Sigmoid colon (tissue), 4 donors: ENCODE results near the gene SH3RF3.

Source experiments
- CTCF ChIP-seq, 4 experiments: fragments of 450-650 bp in 3 of 4; fragments of 200-600 bp in 1 of 4; IDR thresholded peaks; one replicate each; pipeline ENCODE4 v1.5.1; 2016 to 2019; ENCODE audit warnings: antibody characterized with exemption in 4 of 4, mild to moderate bottlenecking in 3 of 4, moderate library complexity in 2 of 4
- POLR2AphosphoS5 ChIP-seq, 4 donors: sonication (generic); formaldehyde crosslinking; IDR thresholded peaks; one replicate each; pipeline ENCODE4 v1.6.1; 2017; ENCODE audit warnings: antibody characterized with exemption in 4 of 4

GRCh38 chr2:109087055-109087663 is 41.8 kb upstream of the SH3RF3 start:
- TF ChIP-seq CTCF (IDR thresholded peaks at IDR 0.05) (no peak), POLR2AphosphoS5 (IDR thresholded peaks at IDR 0.05) (no peak)
